Fibroblast of villous mesenchyme (primary cell): ENCODE measurements around the gene DNAJC15. TPM values are rescaled to one million over a fixed set of nuclear protein-coding genes. Genes with fewer than 3 reads are reported as not detected.
"Not testable (repeated sequence)": the region's sequence is repeated elsewhere in the genome, so short reads cannot be mapped to it uniquely, and the experiment has no call there.

ENCODE experiments used
- DNase-seq: peaks from one replicate; pipeline ENCODE4 v3.0.0-alpha.2; 2010; ENCODE audit warnings: low read depth
- H3K4me3 ChIP-seq: 2 replicates; pipeline ENCODE4 v1.5.1; 2011; ENCODE audit warnings: low read depth, mild to moderate bottlenecking, low read length
- CTCF ChIP-seq: IDR thresholded peaks from 2 replicates; pipeline ENCODE4 v1.5.1; 2012; ENCODE audit warnings: low read depth, mild to moderate bottlenecking, low read length; ENCODE audit not compliant: insufficient read depth
- total RNA-seq: library from RNA; depleted of rRNA; stranded (reverse); fragments of >200 nt; gene quantifications from 2 replicates; pipeline ENCODE4 v1.2.3, GENCODE V29; 2012

The DNAJC15 gene
- total RNA-seq, 1 donor: 4.7 TPM

- H3K4me3 ChIP-seq: no peak overlapping the region
- peak; percentile 74 for DNase-seq
- TF ChIP-seq CTCF: no peak
Measured at GRCh38 chr13:42985312-42986175, 37.8 kb upstream of the DNAJC15 start.

- TF ChIP-seq CTCF: no peak
- no peak overlapping the region for H3K4me3 ChIP-seq
- DNase-seq: no peak
Measured at GRCh38 chr13:42986176-42986574, 37.2 kb upstream of the DNAJC15 start.

- TF ChIP-seq CTCF: no peak
- peak overlapping the region; percentile 70 for H3K4me3 ChIP-seq
- DNase-seq: peak; percentile 72
Measured at GRCh38 chr13:42990291-42991232, 32.8 kb upstream of the DNAJC15 start.

GRCh38 chr13:42991233-42991897 is 32.0 kb upstream of the DNAJC15 start:
- DNase-seq: not testable (repeated sequence)
- H3K4me3 ChIP-seq: peak overlapping the region; percentile 70

- peak; percentile 87 for DNase-seq
- peak within 1 kb of the TSS; percentile 70 for H3K4me3 ChIP-seq
- TF ChIP-seq CTCF: no peak
Measured at GRCh38 chr13:42991898-42992763, 31.3 kb upstream of the DNAJC15 start, which contains the start of gene EPSTI1. Gene EPSTI1 (minus strand): TSS chr13:42992241. CDS start chr13:42992165, 76 bp downstream.

GRCh38 chr13:42992764-42993122 is 30.6 kb upstream of the DNAJC15 start:
- H3K4me3 ChIP-seq: no peak overlapping the region
- no peak for DNase-seq

More at GRCh38 chr13:42992764-42993122, 30.6 kb upstream of the DNAJC15 start:
- TF ChIP-seq CTCF: no peak
